HL-60/S4 treated with phorbol 12-myristate 13-acetate at 8.2 ng/mL for 4 days and 3 days (cell line): ENCODE data around the gene MBD3.

Experiments used
- in situ Hi-C: fragments of 300-500 bp; cut with MboI; formaldehyde crosslinking; loops from 2 replicates; pipeline ENCODE4 v1.15.0; 2022; ENCODE audit warnings: low sequenced_read_pairs

Gene MBD3

GRCh38 chr19:1619703-1620102 is 27.0 kb upstream of the MBD3 start:
- in situ Hi-C loops: no loop called here

- in situ Hi-C loops: no loop called here
These were observed 26.4 kb upstream of the MBD3 start for GRCh38 chr19:1619094-1619439.

- in situ Hi-C loops: no loop called here
These were observed 25.8 kb upstream of the MBD3 start for GRCh38 chr19:1618157-1619093.

GRCh38 chr19:1616875-1617274 is 24.2 kb upstream of the MBD3 start:
- in situ Hi-C loops: no loop called here

GRCh38 chr19:1616396-1616795 is 23.7 kb upstream of the MBD3 start:
- in situ Hi-C loops: no loop called here

- in situ Hi-C loops: no loop called here
These were observed 22.6 kb upstream of the MBD3 start for GRCh38 chr19:1615156-1615765.

- in situ Hi-C loops: no loop called here
These were observed 21.3 kb upstream of the MBD3 start for GRCh38 chr19:1613808-1614570.

- in situ Hi-C loops: no loop called here
These were observed 20.5 kb upstream of the MBD3 start for GRCh38 chr19:1613146-1613545.

- in situ Hi-C loops: no loop called here
These were observed 19.7 kb upstream of the MBD3 start for GRCh38 chr19:1612114-1613086.

- in situ Hi-C loops: no loop called here
These were observed 18.7 kb upstream of the MBD3 start for GRCh38 chr19:1611353-1611752.

- in situ Hi-C loops: no loop called here
These were observed 17.9 kb upstream of the MBD3 start for GRCh38 chr19:1610579-1610978.

GRCh38 chr19:1609680-1610474 is 17.2 kb upstream of the MBD3 start:
- in situ Hi-C loops: no loop called here

- in situ Hi-C loops: no loop called here
These were observed 16.4 kb upstream of the MBD3 start for GRCh38 chr19:1609103-1609396.

GRCh38 chr19:1608359-1609102 is 15.9 kb upstream of the MBD3 start:
- in situ Hi-C loops: no loop called here

- in situ Hi-C loops: no loop called here
These were observed 13.5 kb upstream of the MBD3 start for GRCh38 chr19:1606138-1606651.

GRCh38 chr19:1605236-1606137 is 12.8 kb upstream of the MBD3 start, which contains the start of gene UQCR11:
Gene UQCR11 (minus strand): TSS chr19:1605462. CDS start chr19:1605409, 53 bp downstream.
- in situ Hi-C loops: no loop called here

GRCh38 chr19:1602091-1602707 is 9.5 kb upstream of the MBD3 start:
- in situ Hi-C loops: no loop called here
